HEK293 (cell line): ENCODE data around the gene VPS9D1.
A peak's percentile ranks its signal among the peaks of the same experiment; 100 is the strongest.

Source experiments
- CTCF ChIA-PET: fragments of 350-600 bp; formaldehyde crosslinking; extraction: SDS; loops from one replicate; lab custom pipeline; 2021; ENCODE audit warnings: antibody characterized with exemption; lab: Yijun Ruan, JAX
- POLR2A ChIA-PET: fragments of 300-600 bp; formaldehyde crosslinking; extraction: SDS; loops from one replicate; lab custom pipeline; 2020; ENCODE audit warnings: antibody characterized with exemption, inconsistent platforms; lab: Yijun Ruan, JAX
- H3K27ac ChIP-seq: fragments of 200-500 bp; sonication (Bioruptor generic); 2 replicates; pipeline ENCODE4 v1.5.1; 2014; ENCODE audit warnings: low read depth, low read length, control low read depth, inconsistent platforms; ENCODE audit errors: extremely low read depth
- H3K36me3 ChIP-seq, 2 experiments: fragments of 200-500 bp in 1 of 2; sonication (Bioruptor generic) in 1 of 2; 1 replicate in 1 of 2; 2 replicates in 1 of 2; pipeline ENCODE4 v1.5.1; 2014 to 2017; ENCODE audit warnings: inconsistent platforms in 2 of 2, low read length in 2 of 2; ENCODE audit not compliant: control insufficient read depth in 2 of 2, insufficient read depth in 1 of 2
- H3K4me1 ChIP-seq: fragments of 200-500 bp; sonication (Bioruptor generic); 2 replicates; pipeline ENCODE4 v1.5.1; 2014; ENCODE audit warnings: mild to moderate bottlenecking, low read length, inconsistent platforms; ENCODE audit not compliant: control insufficient read depth, insufficient read depth
- H3K4me3 ChIP-seq: 2 replicates; pipeline ENCODE4 v1.5.1; 2011; ENCODE audit warnings: low read depth, mild to moderate bottlenecking, control low read depth, low read length, moderate library complexity
- H3K9me3 ChIP-seq: fragments of 200-500 bp; sonication (Bioruptor generic); 2 replicates; pipeline ENCODE4 v1.5.1; 2014; ENCODE audit warnings: low read depth, low read length, inconsistent platforms; ENCODE audit not compliant: control insufficient read depth, insufficient read depth
- ATF2 ChIP-seq: fragments of 450-650 bp; formaldehyde crosslinking; IDR thresholded peaks from 2 replicates; pipeline ENCODE4 v1.5.1; 2016; ENCODE audit warnings: missing biosample characterization, missing genetic modification characterization, low read depth
- BCL11B ChIP-seq: fragments of 450-650 bp; formaldehyde crosslinking; IDR thresholded peaks from 2 replicates; pipeline ENCODE4 v1.5.1; 2016; ENCODE audit warnings: low read depth, missing biosample characterization, missing genetic modification characterization
- EGR2 ChIP-seq: fragments of 450-650 bp; formaldehyde crosslinking; IDR thresholded peaks from 2 replicates; pipeline ENCODE4 v1.5.1; 2016; ENCODE audit warnings: low read depth, missing biosample characterization, missing genetic modification characterization
- GFI1B ChIP-seq: fragments of 450-650 bp; formaldehyde crosslinking; IDR thresholded peaks from 2 replicates; pipeline ENCODE4 v1.5.1; 2016; ENCODE audit warnings: missing biosample characterization, missing genetic modification characterization
- GLIS1 ChIP-seq: fragments of 450-650 bp; formaldehyde crosslinking; IDR thresholded peaks from 2 replicates; pipeline ENCODE4 v1.5.1; 2016; ENCODE audit warnings: missing biosample characterization, missing genetic modification characterization
- HOXA7 ChIP-seq: sonication (generic); formaldehyde crosslinking; IDR thresholded peaks from 2 replicates; pipeline ENCODE4 v1.8.1; 2022; ENCODE audit warnings: missing genetic modification reagents, borderline replicate concordance
- KLF1 ChIP-seq: fragments of 450-650 bp; formaldehyde crosslinking; IDR thresholded peaks from 2 replicates; pipeline ENCODE4 v1.5.1; 2016; ENCODE audit warnings: missing biosample characterization, missing genetic modification characterization
- PATZ1 ChIP-seq: fragments of 450-650 bp; formaldehyde crosslinking; IDR thresholded peaks from 2 replicates; pipeline ENCODE4 v1.5.1; 2016; ENCODE audit warnings: missing biosample characterization, missing genetic modification characterization
- SCRT1 ChIP-seq: fragments of 450-650 bp; formaldehyde crosslinking; IDR thresholded peaks from 2 replicates; pipeline ENCODE4 v1.5.1; 2016; ENCODE audit warnings: missing biosample characterization, missing genetic modification characterization, borderline replicate concordance
- SCRT2 ChIP-seq: fragments of 450-650 bp; formaldehyde crosslinking; IDR thresholded peaks from 2 replicates; pipeline ENCODE4 v1.5.1; 2016; ENCODE audit warnings: missing biosample characterization, missing genetic modification characterization
- SP2 ChIP-seq: fragments of 450-650 bp; formaldehyde crosslinking; IDR thresholded peaks from 2 replicates; pipeline ENCODE4 v1.5.1; 2016; ENCODE audit warnings: missing biosample characterization, missing genetic modification characterization
- TCF7L2 ChIP-seq: IDR thresholded peaks from 2 replicates; pipeline ENCODE4 v1.6.1; 2011; ENCODE audit warnings: low read depth, mild to moderate bottlenecking, inconsistent platforms, low read length, moderate library complexity, borderline replicate concordance
- YY1 ChIP-seq: fragments of 450-650 bp; formaldehyde crosslinking; IDR thresholded peaks from 2 replicates; pipeline ENCODE4 v1.5.1; 2018; ENCODE audit warnings: missing biosample characterization, missing genetic modification characterization
- ZBTB6 ChIP-seq: fragments of 450-650 bp; formaldehyde crosslinking; IDR thresholded peaks from 2 replicates; pipeline ENCODE4 v1.5.1; 2017; ENCODE audit warnings: missing biosample characterization, missing genetic modification characterization
- ZBTB7A ChIP-seq: fragments of 450-650 bp; formaldehyde crosslinking; IDR thresholded peaks from 2 replicates; pipeline ENCODE4 v1.5.1; 2016; ENCODE audit warnings: low read depth, missing biosample characterization, missing genetic modification characterization
- ZNF202 ChIP-seq: fragments of 450-650 bp; formaldehyde crosslinking; IDR thresholded peaks from 2 replicates; pipeline ENCODE4 v1.5.1; 2016; ENCODE audit warnings: missing biosample characterization, missing genetic modification characterization, borderline replicate concordance
- ZNF335 ChIP-seq: fragments of 450-650 bp; formaldehyde crosslinking; conservative IDR thresholded peaks from 2 replicates; pipeline ENCODE4 v1.5.1; 2016; ENCODE audit warnings: missing biosample characterization, missing genetic modification characterization
- ZNF37A ChIP-seq: fragments of 450-650 bp; IDR thresholded peaks from 2 replicates; pipeline ENCODE4 v1.5.1; 2018; ENCODE audit warnings: missing biosample characterization, missing genetic modification characterization
- ZNF501 ChIP-seq: fragments of 450-650 bp; formaldehyde crosslinking; IDR thresholded peaks from 2 replicates; pipeline ENCODE4 v1.5.1; 2016; ENCODE audit warnings: missing biosample characterization, missing genetic modification characterization
- ZNF530 ChIP-seq: fragments of 450-650 bp; formaldehyde crosslinking; IDR thresholded peaks from 2 replicates; pipeline ENCODE4 v1.5.1; 2016; ENCODE audit warnings: low read depth, missing biosample characterization, missing genetic modification characterization
- ZNF560 ChIP-seq: fragments of 450-650 bp; formaldehyde crosslinking; IDR thresholded peaks from 2 replicates; pipeline ENCODE4 v1.5.1; 2017; ENCODE audit warnings: missing biosample characterization, missing genetic modification characterization, borderline replicate concordance
- ZNF623 ChIP-seq: fragments of 450-650 bp; formaldehyde crosslinking; IDR thresholded peaks from 2 replicates; pipeline ENCODE4 v1.5.1; 2016; ENCODE audit warnings: missing biosample characterization, missing genetic modification characterization
- ZNF626 ChIP-seq: fragments of 450-650 bp; sonication (Bioruptor Pico); formaldehyde crosslinking; IDR thresholded peaks from 2 replicates; pipeline ENCODE4 v1.5.1; 2018; ENCODE audit warnings: missing biosample characterization, missing genetic modification characterization, inconsistent platforms
- ZNF639 ChIP-seq: fragments of 450-650 bp; formaldehyde crosslinking; IDR thresholded peaks from 2 replicates; pipeline ENCODE4 v1.5.1; 2016; ENCODE audit warnings: missing biosample characterization, missing genetic modification characterization
- ZNF830 ChIP-seq: fragments of 450-650 bp; IDR thresholded peaks from 2 replicates; pipeline ENCODE4 v1.5.0; 2018; ENCODE audit warnings: missing biosample characterization, missing genetic modification characterization, low read depth, mild to moderate bottlenecking, moderate library complexity
- ZXDB ChIP-seq: fragments of 450-650 bp; formaldehyde crosslinking; IDR thresholded peaks from 2 replicates; pipeline ENCODE4 v1.5.1; 2016; ENCODE audit warnings: missing biosample characterization, missing genetic modification characterization

The VPS9D1 gene

GRCh38 chr16:89711601-89712273 lies 9.0 kb downstream of the VPS9D1 start:
- no peaks in the 10 kb centered on the region for H3K4me1 ChIP-seq
- TF ChIP-seq ZXDB (tag by site-specific recombination) (0 out of 2 replicates have a peak, but pooled peaks have one; percentile 15), ZNF202 (tag by site-specific recombination) (no peak), SCRT1 (tag by site-specific recombination) (peak; percentile 72), PATZ1 (tag by site-specific recombination) (peak; percentile 47; the same call in 1 of the 2 replicates), ZBTB6 (tag by site-specific recombination) (peak; percentile 61; the same call in 1 of the 2 replicates), ZNF335 (0 out of 2 replicates have a peak, but pooled peaks have one; percentile 24), SP2 (tag by site-specific recombination) (peak; percentile 35), GLIS1 (tag by site-specific recombination) (peak; percentile 71), YY1 (tag by site-specific recombination) (0 out of 2 replicates have a peak, but pooled peaks have one; percentile 32), ZNF626 (tag by site-specific recombination) (no peak), SCRT2 (peak; percentile 85), ZNF501 (no peak)
- H3K27ac ChIP-seq, result peak overlapping the region; percentile 49; the same call in 1 of the 2 replicates
- peak overlapping the region; percentile 62 for H3K4me3 ChIP-seq
- POLR2A ChIA-PET, result interaction anchor here (0.5 to 1.4 kb wide), 3 partner anchors 9 to 105 kb away, joined by 3 to 4 read pairs (median 3); partner anchors contain the start of gene FANCA
- H3K36me3 ChIP-seq, result peaks cover 0 to 22% of the 10 kb centered on the region in 2 experiments; a peak in 2 of 3 replicates
- CTCF ChIA-PET, result interaction anchor here (0.7 kb wide), 1 partner anchor 10 kb away, joined by 3 read pairs; the partner anchor contains the start of gene SPATA2L
- H3K9me3 ChIP-seq, result no peaks in the 10 kb centered on the region

- Histone ChIP-seq H3K36me3 (peaks cover 0 to 17% of the 10 kb centered on the region in 2 experiments; a peak in 2 of 3 replicates), H3K4me1 (no peaks in the 10 kb centered on the region; the same call in 1 of the 2 replicates), H3K9me3 (no peaks in the 10 kb centered on the region), H3K4me3 (no peak overlapping the region), H3K27ac (no peak overlapping the region)
- TF ChIP-seq EGR2 (tag by site-specific recombination), result 0 out of 2 replicates have a peak, but pooled peaks have one; percentile 3
- TF ChIP-seq ZNF560 (tag by site-specific recombination), result no peak
- no peak for TF ChIP-seq TCF7L2
- no peak for TF ChIP-seq ZNF530 (tag by site-specific recombination)
- TF ChIP-seq ATF2, result no peak
- no peak for TF ChIP-seq ZNF830 (tag by site-specific recombination)
- TF ChIP-seq ZNF623 (tag by site-specific recombination), result no peak
- TF ChIP-seq BCL11B, result no peak
- TF ChIP-seq GFI1B (tag by site-specific recombination), result no peak
- no peak for TF ChIP-seq ZBTB7A (tag by site-specific recombination)
- no peak for TF ChIP-seq ZNF37A
- no peak for TF ChIP-seq HOXA7
- TF ChIP-seq ZNF639, result no peak
- 0 out of 2 replicates have a peak, but pooled peaks have one; percentile 19 for TF ChIP-seq KLF1 (tag by site-specific recombination)
- ChIA-PET POLR2A (interaction anchor here (1.3 to 1.9 kb wide), 2 partner anchors 9 to 11 kb away, joined by 4 to 5 read pairs; no protein-coding TSS in a partner anchor), CTCF (interaction anchor here (0.7 kb wide), 1 partner anchor 9 kb away, joined by 3 read pairs; the partner anchor contains the start of gene SPATA2L)
Observed at GRCh38 chr16:89710709-89711564, 9.8 kb downstream of the VPS9D1 start.
